HuH-7.5 (cell line): ENCODE measurements around the gene TADA3.

ENCODE experiments used
- DNase-seq: peaks from one replicate; pipeline ENCODE4 v3.0.0; 2011; ENCODE audit warnings: low spot score

Gene TADA3

DNA sequence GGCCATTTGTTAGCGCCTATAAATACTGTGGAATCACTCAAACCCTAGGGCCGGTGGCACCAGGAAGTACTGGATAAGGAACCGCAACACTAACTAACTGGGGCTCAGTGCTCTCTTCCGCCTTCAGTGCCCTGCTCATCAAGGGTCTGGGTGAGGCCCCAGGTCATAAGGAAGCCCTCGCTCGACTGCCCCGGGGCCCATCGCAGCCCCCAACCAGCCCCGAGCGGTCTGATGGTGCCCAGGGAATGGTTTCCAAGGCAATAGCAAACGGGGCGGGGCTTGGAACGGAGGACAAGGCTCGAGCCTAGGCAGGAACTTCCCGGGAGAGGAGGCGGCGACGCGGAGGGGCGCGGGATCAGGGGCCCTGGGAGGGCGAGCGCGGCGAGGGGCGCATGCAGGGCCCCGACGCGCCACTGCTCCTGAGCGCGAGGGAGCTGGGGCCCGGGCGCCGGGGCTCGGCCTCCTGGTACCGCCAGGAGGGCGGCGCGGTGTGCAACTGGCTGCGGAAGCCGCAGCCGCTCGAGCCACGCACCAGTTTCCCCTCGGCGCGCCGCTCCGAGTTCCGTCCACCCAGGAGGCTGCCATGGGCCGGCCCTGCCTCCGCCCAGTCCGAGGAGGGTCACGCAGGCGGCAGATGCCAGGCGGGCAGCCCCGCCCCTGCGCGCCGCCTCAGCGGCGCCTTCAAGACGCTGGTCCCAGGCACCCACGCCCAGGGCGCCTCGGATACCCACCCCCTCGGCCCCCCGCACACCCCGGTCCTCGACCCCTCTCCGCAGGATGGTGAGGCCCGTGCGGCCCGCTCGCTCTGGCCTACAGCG lies 17.6 kb upstream of the TADA3 start, which contains the start of gene TTLL3:
Gene TTLL3, plus strand, starts transcription at position 648 of the 818 bp plus-strand sequence. CDS start 400 bp downstream, outside the sequence.
- DNase-seq: peak; percentile 88

DNA sequence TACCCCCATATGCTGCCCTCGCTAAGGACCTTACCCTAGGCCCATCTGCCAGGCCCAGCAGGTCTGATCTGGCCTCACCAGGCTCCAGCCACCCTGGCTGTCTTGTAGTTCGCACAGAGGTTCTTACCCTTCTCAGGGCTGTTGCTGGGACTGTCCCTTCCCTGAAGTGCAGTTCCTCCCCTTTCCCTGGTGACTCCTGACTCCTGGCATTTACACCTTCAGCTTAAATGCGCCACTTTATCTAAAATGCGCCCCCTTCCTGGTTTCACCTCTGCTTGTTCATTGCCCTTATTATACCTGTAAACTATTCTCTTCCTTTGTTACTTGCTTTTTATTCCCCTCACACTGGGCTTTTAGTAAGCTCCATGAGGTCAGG lies 17.0 kb upstream of the TADA3 start:
- no peak for DNase-seq

DNA sequence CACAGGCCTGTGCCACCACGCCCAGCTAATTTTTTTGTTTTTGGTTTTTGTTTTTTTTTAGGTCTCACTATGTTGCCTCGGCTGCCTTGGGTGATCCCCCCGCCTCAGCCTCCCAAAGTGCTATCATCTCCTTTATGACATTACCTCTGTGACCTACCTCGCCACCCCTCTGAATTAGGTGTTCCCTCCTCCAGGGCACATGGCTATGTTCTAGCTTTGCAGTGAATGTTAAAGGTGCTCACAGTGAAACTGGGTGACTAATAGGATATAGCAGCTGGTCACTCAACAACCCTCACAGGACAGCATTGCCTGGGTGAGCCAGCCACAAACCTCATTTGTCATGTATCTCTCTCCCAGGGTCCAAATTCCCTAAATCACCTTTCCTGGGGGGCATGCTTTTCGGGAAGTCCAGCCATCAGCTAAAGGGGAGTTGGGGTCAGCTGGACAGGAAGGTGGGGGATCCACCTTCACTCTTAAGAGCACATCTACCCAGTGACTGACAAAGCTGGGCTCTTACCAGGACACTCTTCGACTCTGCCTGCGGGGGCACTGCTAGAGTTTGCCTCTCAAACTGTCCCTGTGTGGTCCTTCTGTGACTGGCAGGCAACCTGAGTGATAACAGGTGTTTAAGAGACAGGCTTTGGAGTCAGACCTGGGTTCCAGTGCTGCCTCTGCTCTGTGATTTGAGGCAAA lies 16.2 kb upstream of the TADA3 start:
- DNase-seq: peak; percentile 83

DNA sequence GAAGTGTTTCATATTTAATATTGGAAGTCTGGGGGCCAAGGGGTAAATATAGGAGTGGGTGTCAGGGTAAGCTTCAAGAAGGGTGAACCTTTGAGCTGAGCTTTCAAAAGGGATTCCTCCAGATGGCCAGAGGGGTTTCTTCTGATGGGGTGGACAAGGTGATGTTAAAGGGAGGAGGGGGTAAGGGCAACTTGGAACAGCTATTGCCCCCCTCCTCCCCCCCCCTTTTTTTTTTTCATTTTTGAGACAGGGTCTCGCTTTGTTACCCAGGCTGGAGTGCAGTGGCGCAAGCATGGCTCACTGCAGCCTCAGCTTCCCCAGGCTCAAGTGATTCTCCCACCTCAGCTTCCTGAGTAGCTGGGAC lies 15.7 kb upstream of the TADA3 start:
- no peak for DNase-seq

DNA sequence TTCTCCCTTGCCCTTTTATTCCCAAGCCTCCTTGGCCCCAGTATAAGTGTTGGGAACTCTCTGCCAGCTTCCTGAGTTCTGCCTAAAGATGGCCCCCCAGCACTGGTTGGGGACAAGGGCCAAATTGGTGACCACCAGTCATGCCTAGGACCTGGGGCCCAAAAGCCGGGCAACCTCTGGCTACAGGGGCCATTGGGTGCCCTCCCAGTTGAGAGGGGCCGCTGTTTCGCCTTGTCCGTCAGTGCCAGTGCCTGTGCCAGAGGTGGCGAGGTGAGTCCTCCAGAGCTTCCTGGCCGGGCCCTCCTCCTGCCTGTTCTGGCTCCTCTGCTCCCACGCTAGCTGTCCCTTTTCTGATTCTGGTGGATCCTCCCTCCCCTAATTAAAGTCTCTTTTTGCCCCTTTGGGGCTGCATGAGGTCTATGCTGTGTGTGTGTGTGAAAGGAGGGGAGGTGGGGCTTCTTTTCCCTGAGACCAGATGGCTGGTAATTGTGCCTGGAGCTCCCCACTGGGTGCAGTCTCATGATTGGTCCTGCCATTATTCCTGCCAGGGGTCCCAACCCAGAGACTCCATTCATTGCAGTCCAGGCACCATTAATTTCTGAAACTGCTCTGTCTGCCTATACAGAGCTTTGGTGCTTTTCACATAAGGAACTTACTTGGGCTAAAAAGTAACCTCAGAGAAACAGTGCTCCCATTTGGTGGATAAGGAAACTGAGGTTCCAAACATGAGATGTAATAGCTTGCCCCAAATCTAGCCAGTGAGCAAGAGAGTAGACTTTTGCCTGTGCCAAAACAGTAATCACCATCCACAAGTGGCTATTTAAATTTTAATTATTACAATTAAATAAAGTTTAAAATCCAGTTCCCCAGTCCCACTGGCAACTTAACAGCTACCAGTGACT lies 14.7 kb upstream of the TADA3 start:
- no peak for DNase-seq

DNA sequence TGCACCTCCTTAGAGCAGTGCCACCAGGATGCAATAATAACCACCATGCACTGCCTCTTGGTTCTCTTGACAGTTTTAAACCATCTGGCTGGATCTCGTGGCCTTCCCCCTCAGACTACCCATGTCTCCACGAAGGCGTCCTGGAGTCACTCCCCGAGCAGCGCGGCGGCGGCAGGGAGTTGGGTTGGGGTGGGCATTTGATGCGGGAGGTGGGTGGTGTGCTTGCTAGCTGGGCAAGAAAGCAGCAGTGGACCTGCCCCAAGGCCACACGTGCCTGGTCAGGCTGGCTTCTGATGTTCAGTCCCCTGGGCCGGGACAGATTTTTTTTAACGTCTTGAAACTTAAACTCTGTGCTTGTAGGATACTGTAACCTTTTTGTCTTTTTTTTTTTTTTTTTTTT lies 13.9 kb upstream of the TADA3 start:
- no peak for DNase-seq

DNA sequence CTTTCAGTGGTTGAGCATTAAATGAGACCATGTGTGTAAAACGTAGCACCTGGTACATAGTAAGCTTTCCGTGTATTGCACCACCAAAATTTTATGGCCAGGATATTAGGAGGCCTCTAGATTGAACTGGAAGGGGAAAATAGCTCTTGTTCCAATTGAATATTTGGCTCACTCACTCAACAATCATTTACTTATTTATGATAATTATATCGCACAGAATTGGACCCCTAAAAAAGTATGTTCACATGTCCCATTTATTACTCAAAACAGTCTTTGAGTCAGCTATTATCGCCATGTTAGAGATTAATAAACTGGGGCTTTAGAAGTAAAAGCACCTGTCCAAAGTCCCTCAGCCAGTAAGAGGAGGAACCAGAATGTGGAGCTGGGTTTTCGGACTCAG lies 12.7 kb upstream of the TADA3 start:
- no peak for DNase-seq

DNA sequence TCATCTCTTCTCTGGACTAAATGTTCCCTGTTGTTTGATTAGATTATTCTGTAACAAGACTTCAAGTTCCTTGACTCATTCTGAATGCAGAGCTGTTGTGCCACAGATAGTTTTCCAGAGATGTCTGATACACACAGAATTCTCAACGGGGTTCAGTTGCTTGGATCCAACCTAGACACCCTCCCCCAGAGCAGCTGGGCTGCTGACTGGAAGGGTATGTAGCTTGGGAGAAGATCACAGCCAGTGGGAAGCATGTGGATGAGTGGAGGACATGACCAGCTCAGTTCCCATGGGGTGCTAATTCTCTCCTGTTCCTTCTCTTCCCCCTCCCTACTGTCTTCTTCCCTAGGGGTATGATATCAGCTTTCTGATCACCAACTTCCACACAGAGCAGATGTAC lies 11.2 kb upstream of the TADA3 start:
- DNase-seq: no peak

DNA sequence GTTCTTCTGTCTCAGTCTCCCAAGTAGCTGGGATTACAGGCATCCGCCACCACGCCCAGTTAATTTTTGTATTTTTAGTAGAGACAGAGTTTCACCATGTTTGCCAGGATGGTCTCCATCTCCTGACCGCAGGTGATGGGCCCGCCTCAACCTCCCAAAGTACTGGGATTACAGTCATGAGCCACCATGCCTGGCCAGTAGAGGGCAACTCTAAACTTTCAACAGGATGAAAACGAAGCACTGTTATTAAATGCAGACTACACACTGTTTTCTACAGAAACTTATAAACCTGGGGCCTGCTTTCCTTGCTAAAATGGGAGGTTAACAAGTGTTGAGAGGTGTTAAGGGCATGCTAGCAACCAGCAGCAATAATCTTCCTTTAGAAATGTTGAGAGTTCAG lies 8.3 kb upstream of the TADA3 start:
- DNase-seq: no peak

DNA sequence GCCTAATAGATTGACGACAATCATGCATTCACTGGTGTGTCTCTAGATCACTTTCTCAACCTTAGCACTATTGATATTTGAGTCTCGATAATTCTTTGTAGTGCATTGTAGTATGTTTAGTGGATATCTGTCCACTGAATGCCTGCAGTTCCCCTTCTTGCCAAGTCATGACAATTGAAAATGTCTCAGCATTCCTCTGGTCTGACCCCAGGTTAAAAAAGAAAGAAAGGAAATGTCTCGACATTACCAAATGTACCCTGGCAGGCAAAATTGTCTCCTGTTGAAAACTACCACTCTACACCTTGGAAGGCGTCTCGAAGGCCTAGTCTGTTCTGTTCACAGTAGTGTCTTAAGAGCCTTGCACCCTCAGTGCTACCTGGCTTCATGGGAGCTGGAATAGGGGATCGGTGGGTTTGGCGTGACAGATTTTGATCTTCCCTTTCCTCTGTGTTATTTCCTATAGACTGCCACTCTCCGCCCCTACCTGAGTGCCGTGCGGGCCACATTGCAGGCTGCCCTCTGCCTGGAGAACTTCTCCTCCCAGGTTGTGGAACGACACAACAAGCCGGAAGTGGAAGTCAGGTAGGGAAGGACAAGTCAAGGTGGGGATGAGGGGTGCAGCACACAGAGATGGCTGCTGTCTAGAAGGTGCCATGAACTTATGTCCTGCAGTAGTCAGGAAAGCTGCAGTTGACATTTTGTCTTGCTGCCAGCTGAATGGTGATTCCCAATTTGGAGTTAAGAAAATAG lies 5.1 kb upstream of the TADA3 start:
- DNase-seq: no peak

DNA sequence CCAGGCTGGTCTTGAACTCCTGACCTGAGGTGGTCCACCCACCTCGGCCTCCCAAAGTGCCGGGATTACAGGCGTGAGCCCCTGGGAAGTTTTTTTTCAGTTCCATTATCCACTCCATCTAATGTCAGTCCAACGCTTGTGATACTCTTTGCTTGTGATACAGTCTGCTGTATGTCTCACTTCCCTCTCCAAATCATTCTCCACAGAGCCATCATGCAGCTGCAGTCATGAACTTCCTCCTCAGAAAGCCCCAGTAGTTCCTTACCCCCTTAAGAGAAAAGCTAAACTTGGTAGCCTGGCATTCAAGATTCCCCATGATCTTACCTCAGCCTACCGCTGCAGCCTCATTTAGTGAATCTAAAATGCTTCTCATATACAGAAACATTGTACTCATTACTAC lies 2.9 kb upstream of the TADA3 start:
- no peak for DNase-seq

DNA sequence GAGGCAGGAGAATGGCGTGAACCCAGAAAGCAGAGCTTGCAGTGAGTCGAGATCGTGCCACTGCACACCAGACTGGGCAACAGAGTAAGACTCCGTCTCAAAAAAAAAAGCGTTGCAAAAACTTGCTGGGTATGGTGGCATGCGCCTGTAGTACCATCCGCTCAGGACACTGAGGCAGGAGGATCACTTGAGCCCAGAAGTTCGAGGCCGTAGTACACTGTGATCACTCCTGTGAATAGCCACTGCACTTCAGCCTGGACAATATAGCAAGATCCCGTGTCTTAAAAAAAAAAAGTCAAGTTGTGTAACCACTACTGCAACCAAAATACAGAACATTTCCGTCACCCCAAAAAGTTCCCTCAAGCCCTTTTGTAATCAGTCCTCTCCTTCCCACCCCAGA lies 2.1 kb upstream of the TADA3 start:
- no peak for DNase-seq

DNA sequence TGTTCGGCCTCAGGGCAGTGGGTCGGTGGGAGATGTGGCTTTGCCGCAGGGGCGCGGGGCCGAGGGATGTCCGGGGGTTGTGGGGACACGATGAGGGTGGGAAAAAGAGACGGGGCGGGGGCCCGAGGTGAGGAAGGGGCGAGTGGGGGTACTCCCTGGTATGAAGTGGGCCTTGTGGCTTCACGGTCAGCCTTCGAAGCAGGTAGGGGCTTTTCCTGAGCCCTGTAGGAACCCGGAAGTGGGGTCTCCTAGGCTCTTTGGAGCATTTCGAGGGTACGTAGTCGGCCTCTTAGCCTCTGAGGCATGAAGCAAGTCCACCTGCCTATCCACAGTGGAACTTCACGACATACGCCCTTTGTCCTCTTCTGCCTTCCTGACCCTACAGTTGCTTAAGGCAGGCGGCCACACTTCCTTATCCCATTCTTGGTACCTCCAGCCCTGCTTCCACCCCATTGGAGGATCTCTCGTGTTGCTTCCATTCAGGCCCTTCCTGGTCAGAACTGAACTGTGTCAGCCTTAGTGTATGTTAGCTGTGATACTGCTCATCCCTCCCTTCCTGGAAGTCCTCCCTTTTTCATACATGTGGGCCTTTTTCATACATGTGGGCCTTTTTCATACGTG lies 998 bp upstream of the TADA3 start:
- no peak for DNase-seq

DNA sequence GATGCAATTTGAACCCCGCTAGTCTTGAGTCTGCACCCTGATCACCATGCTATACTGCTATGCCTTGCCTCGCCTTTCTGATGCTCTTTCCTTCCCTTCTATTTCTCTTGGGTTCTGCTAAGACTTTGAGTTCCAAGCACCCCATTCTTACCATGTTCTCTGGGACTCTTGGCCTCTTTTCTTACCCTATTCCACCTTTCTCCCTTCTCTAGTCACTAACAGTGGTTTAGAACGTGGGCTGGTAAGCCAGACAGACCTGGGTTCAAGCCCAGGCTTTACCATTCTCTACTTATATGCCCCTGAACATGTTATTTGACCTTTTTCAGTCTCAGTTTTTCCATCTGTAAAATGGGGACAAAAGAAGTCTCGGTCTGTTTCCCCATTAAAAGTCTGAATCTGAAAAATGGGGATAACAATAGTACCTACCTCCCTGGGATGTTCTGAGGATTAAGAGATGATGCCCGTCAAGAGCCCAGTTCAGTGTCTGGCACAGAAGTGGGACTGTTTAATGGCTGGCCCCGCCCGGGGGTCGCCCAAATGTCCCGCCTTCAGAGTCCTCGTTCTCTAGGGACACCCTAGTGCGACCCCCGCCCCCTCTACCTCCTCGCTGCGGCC lies 376 bp downstream of the TADA3 start:
- DNase-seq: no peak

DNA sequence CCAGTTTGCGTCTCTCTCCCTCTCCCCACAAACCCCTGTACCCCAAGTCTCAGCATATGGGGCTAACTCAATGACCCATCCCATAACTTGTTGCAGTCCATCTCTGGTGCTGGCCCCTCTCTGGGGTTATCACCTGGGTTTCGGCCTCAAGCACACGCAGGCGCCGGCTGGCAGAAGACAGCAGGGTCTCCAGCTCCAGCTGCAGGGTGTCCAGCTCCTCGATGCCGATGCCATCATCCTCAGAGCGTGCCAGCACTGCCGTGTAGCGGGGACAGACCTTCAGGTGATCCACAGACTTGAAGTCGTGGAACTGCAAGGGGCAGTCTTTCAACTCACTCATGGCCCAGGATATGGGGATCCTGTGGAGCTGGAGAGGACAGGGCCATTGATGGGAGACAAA lies 1.1 kb downstream of the TADA3 start:
- DNase-seq: no peak

DNA sequence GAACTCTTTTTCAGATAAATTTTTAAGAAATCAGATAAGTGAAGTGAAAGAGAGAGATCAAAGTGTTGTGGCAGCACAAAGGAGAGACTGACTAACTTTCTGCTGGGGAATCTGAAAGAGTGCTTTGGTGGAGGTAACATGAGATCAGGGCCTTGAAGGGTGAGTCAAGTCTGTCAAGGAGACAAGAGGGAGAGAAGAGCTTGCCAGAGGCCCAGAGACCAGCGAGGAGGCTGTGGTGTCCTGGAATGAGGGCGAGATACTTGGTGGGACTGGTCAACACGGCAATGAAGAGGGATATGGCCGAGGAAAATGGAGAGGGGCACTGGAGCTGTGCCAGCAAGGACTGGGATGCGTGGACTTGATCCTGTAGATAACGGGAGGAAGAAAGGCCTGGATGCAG lies 4.6 kb downstream of the TADA3 start:
- DNase-seq: no peak

DNA sequence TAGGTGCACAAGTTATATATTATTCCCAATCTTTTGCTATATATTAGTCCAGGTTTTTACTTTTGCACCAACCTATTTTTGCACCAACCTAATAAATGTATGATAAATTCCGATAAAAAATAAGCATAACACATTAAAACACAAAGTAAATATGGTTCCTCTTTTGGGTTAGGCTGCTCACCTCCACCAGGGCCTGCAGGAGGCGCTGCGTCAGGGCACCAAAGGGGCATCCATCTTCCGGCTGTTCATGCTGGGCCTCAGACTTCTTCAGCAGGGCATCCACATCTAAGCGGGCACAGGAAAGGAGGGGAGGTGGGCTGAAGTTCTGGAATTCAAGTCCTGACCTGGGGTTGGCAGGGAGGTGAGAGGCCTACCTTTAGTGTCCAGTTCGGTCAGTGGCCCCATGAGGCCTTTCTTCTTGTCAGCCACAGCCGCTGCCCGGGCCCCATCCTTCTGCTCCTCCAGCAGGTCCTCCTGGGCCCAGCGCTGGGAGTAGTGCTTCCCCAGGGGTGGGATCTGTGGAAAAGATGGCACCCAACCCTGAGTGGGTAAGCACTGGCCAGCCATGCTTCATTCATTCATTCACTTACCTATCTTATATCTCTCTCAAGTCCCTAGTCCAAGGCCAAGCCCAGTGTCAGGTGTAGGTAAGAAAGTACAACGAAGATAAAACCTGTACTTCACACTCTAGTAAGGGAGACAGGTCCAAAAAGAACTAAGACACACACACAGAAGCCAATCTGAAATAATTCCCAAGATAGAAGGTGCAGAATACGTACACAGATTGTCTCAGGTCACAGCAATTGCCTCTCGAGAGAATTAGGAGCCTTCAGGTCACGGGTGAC lies 5.2 kb downstream of the TADA3 start:
- no peak for DNase-seq

DNA sequence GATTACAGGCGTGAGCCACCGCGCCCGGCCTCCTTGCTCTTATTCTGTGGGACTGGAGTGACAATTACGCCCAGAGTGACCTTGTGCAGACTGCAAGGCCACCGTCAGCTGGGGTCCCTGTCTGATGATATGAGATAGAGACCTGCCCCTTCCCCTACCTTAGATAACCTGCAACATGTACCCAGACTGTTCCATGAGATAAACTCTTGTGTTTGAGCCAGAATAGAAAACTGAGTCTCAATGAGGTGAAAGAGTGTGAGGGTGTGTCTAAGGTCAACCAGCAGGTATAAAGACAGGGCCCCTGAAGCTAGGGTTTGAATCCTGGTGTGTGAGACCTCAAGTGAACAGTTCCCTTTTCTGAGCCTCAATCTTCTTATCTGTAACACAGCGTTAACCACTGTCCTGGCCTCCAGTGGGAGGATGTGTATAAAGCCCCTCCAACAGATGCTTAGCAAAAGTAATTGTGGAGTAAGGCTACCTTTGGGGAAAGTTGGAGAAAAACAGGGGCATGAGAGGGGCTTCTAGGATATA lies 6.0 kb downstream of the TADA3 start:
- no peak for DNase-seq

DNA sequence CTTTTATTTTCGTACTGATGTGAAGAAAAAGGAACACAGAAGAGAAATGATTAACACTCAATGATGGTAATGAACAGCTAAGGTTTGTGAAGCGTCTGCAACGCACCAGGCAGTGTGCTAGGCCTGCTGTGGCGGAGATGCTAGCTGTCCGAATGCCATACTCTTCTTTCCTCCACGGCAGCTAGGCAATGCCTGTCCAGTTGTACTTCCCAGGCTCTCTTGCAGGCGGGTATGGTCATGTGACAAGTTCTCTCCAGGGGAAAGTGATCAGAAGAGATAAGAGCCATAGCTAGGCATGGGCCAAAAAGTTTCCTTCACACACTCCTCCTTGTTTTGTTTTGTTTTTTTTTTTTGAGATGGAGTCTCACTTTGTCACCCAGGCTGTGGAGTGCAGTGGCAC lies 6.7 kb downstream of the TADA3 start:
- no peak for DNase-seq

DNA sequence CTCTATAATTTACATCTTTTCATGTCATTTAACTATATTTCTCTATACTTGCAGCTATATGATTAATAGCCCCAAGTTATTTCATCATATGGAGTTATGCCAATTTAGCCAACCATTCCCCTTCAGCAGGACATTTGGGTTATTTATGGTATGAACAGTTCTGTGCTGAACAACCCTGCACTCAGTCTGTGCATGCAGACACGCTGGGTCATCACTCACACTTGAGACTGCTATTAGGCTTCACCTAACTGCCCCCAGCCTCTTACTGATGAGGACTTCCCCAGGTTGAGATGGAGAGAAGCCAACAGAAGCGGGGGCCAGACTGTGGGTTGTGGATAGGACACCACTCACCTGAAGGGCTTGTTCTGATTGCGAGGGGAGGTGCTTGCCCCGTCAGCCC lies 7.3 kb downstream of the TADA3 start:
- DNase-seq: no peak
